ENCODE results near the gene KAZN. TPM values are rescaled to one million over a fixed set of nuclear protein-coding genes. Genes with fewer than 3 reads are reported as not detected.

The KAZN gene
- total and polyA plus RNA-seq, 9 donors: 5.1 to 17.4 (median 14.3) TPM

GRCh38 chr1:14759042-14759818, 160.7 kb downstream of the KAZN start:
- no peak overlapping the region for H3K4me3 ChIP-seq (ENCODE audit: low read length)
- no peaks in the 10 kb centered on the region for H3K9me3 ChIP-seq (replicated peaks; ENCODE audit: control insufficient read depth, low read depth, low read length)
- no peaks in the 10 kb centered on the region for H3K27me3 ChIP-seq (ENCODE audit: control insufficient read depth, insufficient read depth, low read length)
- no peak for DNase-seq
- no peaks in the 10 kb centered on the region for H3K36me3 ChIP-seq (ENCODE audit: control insufficient read depth, insufficient read depth, low read length)
- no peak overlapping the region for H3K27ac ChIP-seq (ENCODE audit: low read length)
- H3K4me1 ChIP-seq (ENCODE audit: control insufficient read depth, insufficient read depth, low read length): no peaks in the 10 kb centered on the region
- 77% methylated on average over 6 of the region's 15 CpGs for WGBS (ENCODE audit: insufficient coverage)

GRCh38 chr1:14759843-14760242, 161.4 kb downstream of the KAZN start:
- H3K36me3 ChIP-seq (ENCODE audit: control insufficient read depth, insufficient read depth, low read length): no peaks in the 10 kb centered on the region
- no peak for DNase-seq
- no peak overlapping the region for H3K4me3 ChIP-seq (ENCODE audit: low read length)
- H3K27ac ChIP-seq (ENCODE audit: low read length): no peak overlapping the region
- no peaks in the 10 kb centered on the region for H3K9me3 ChIP-seq (replicated peaks; ENCODE audit: control insufficient read depth, low read depth, low read length)
- H3K4me1 ChIP-seq (ENCODE audit: control insufficient read depth, insufficient read depth, low read length): no peaks in the 10 kb centered on the region
- 90% methylated on average over 5 of the region's 7 CpGs for WGBS (ENCODE audit: insufficient coverage)
- no peaks in the 10 kb centered on the region for H3K27me3 ChIP-seq (ENCODE audit: control insufficient read depth, insufficient read depth, low read length)

GRCh38 chr1:14760780-14761179, 162.3 kb downstream of the KAZN start:
- Histone ChIP-seq H3K36me3 (ENCODE audit: control insufficient read depth, insufficient read depth, low read length) (no peaks in the 10 kb centered on the region), H3K27ac (ENCODE audit: low read length) (no peak overlapping the region), H3K27me3 (ENCODE audit: control insufficient read depth, insufficient read depth, low read length) (no peaks in the 10 kb centered on the region), H3K9me3 (replicated peaks; ENCODE audit: control insufficient read depth, low read depth, low read length) (no peaks in the 10 kb centered on the region), H3K4me1 (ENCODE audit: control insufficient read depth, insufficient read depth, low read length) (no peaks in the 10 kb centered on the region), H3K4me3 (ENCODE audit: low read length) (no peak overlapping the region)
- DNase-seq: no peak
- WGBS (ENCODE audit: insufficient coverage): 93% methylated on average over 1 of the region's 5 CpGs

- WGBS (ENCODE audit: insufficient coverage): 54% methylated on average over 4 of the region's 9 CpGs
- Histone ChIP-seq H3K9me3 (replicated peaks; ENCODE audit: control insufficient read depth, low read depth, low read length) (no peaks in the 10 kb centered on the region), H3K27me3 (ENCODE audit: control insufficient read depth, insufficient read depth, low read length) (no peaks in the 10 kb centered on the region), H3K4me1 (ENCODE audit: control insufficient read depth, insufficient read depth, low read length) (no peaks in the 10 kb centered on the region), H3K4me3 (ENCODE audit: low read length) (no peak overlapping the region), H3K36me3 (ENCODE audit: control insufficient read depth, insufficient read depth, low read length) (no peaks in the 10 kb centered on the region), H3K27ac (ENCODE audit: low read length) (no peak overlapping the region)
- no peak for DNase-seq
Measured at GRCh38 chr1:14761291-14762153, 163.0 kb downstream of the KAZN start.

- no peak overlapping the region for H3K27ac ChIP-seq (ENCODE audit: low read length)
- no peaks in the 10 kb centered on the region for H3K36me3 ChIP-seq (ENCODE audit: control insufficient read depth, insufficient read depth, low read length)
- no peaks in the 10 kb centered on the region for H3K4me1 ChIP-seq (ENCODE audit: control insufficient read depth, insufficient read depth, low read length)
- 75% methylated on average over 5 of the region's 7 CpGs for WGBS (ENCODE audit: insufficient coverage)
- H3K4me3 ChIP-seq (ENCODE audit: low read length): no peak overlapping the region
- H3K27me3 ChIP-seq (ENCODE audit: control insufficient read depth, insufficient read depth, low read length): no peaks in the 10 kb centered on the region
- no peaks in the 10 kb centered on the region for H3K9me3 ChIP-seq (replicated peaks; ENCODE audit: control insufficient read depth, low read depth, low read length)
- no peak for DNase-seq
Measured at GRCh38 chr1:14763977-14764376, 165.5 kb downstream of the KAZN start.

DNA sequence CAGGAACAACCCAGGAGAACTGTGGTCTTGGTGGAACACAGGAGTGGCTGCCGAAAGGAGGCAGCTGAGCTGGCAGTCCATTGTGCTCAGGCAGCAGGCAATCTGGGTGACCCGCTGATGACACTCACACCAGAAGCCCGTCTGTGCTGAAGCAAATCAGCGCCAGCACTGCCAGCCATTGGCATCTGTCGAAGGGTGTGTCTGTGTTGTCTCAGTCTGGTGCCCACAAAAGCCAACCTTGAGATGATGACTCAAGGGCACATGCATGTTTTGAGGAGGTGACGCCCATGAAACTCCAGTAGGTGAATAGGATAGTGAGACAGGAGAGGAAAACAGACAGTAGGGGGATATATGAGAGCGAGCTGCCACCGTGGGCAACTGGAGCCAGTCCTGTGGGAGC, 167.3 kb downstream of the KAZN start:
- Histone ChIP-seq H3K4me3 (ENCODE audit: low read length) (no peak overlapping the region), H3K27ac (ENCODE audit: low read length) (no peak overlapping the region), H3K36me3 (ENCODE audit: control insufficient read depth, insufficient read depth, low read length) (no peaks in the 10 kb centered on the region), H3K9me3 (replicated peaks; ENCODE audit: control insufficient read depth, low read depth, low read length) (no peaks in the 10 kb centered on the region), H3K27me3 (ENCODE audit: control insufficient read depth, insufficient read depth, low read length) (no peaks in the 10 kb centered on the region), H3K4me1 (ENCODE audit: control insufficient read depth, insufficient read depth, low read length) (no peaks in the 10 kb centered on the region)
- 91% methylated on average over 8 of the region's 8 CpGs for WGBS (ENCODE audit: insufficient coverage)
- DNase-seq: no peak

DNA sequence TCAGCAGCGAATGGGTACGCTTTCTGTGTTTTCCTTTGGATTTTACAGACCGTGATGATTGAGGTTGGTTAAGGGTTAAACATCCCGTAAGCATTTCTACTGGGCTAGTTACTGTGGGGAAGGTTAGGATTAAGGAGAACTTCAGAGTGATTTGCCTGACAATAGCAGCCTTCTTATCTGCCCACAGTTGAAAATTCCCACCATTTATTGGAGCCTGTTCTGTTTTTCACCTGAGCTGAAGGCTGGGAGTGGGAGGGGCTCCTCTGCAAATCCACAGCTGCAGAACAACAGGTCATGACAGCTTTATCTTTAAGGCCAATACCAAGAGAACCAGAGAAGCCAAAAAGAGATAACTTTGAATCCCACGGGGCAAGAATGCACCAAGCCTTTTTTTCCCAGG, 168.6 kb downstream of the KAZN start:
- Histone ChIP-seq H3K27ac (ENCODE audit: low read length) (no peak overlapping the region), H3K9me3 (replicated peaks; ENCODE audit: control insufficient read depth, low read depth, low read length) (no peaks in the 10 kb centered on the region), H3K4me3 (ENCODE audit: low read length) (no peak overlapping the region), H3K27me3 (ENCODE audit: control insufficient read depth, insufficient read depth, low read length) (no peaks in the 10 kb centered on the region), H3K36me3 (ENCODE audit: control insufficient read depth, insufficient read depth, low read length) (no peaks in the 10 kb centered on the region), H3K4me1 (ENCODE audit: control insufficient read depth, insufficient read depth, low read length) (no peaks in the 10 kb centered on the region)
- no peak for DNase-seq
- 90% methylated on average over 3 of the region's 5 CpGs for WGBS (ENCODE audit: insufficient coverage)

GRCh38 chr1:14768582-14769304, 170.3 kb downstream of the KAZN start:
- Histone ChIP-seq H3K9me3 (replicated peaks; ENCODE audit: control insufficient read depth, low read depth, low read length) (no peaks in the 10 kb centered on the region), H3K27me3 (ENCODE audit: control insufficient read depth, insufficient read depth, low read length) (no peaks in the 10 kb centered on the region), H3K36me3 (ENCODE audit: control insufficient read depth, insufficient read depth, low read length) (no peaks in the 10 kb centered on the region), H3K4me3 (ENCODE audit: low read length) (no peak overlapping the region), H3K27ac (ENCODE audit: low read length) (no peak overlapping the region), H3K4me1 (ENCODE audit: control insufficient read depth, insufficient read depth, low read length) (no peaks in the 10 kb centered on the region)
- DNase-seq: no peak
- WGBS (ENCODE audit: insufficient coverage): 100% methylated on average over 2 of the region's 6 CpGs

DNA sequence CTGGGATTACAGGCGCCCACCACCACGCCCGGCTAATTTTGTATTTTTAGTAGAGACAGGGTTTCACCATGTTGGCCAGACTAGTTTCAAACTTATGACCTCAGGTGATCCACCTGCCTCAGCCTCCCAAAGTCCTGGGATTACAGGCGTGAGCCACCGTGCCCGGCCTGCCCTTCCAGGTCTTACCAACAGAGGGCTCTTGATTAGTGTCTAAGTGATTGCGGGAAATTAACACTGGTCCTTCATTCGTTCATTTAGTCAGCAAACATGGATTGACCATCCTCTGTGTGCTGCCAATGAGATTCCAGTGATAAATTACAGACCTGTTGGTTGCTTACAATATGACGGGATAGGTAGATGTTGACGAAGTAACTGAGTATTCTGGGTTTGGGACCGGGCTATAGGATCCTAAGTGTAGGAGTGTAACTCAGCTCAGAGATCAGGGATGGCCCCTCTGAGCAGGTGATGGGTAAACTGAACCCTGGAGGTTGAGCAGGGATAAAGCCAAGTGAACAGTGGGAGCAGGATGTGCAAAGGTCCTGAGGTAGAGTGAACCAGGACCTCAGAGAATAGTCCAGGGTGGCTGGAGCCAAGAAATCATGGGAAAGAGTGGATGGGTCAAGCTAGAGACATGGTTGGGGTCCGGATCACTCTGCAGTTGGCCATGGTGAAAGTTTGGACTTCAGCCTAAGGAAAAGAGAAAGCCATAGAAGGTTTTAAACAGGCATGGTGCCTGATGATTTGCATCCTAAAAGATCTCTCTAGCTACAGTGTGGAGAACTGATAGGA, 171.2 kb downstream of the KAZN start:
- H3K36me3 ChIP-seq (ENCODE audit: control insufficient read depth, insufficient read depth, low read length): no peaks in the 10 kb centered on the region

More for the DNA sequence above, 171.2 kb downstream of the KAZN start:
- no peaks in the 10 kb centered on the region for H3K9me3 ChIP-seq (replicated peaks; ENCODE audit: control insufficient read depth, low read depth, low read length)
- H3K4me1 ChIP-seq (ENCODE audit: control insufficient read depth, insufficient read depth, low read length): no peaks in the 10 kb centered on the region
- DNase-seq: no peak
- no peak overlapping the region for H3K4me3 ChIP-seq (ENCODE audit: low read length)
- WGBS (ENCODE audit: insufficient coverage): 98% methylated on average over 11 of the region's 12 CpGs
- no peak overlapping the region for H3K27ac ChIP-seq (ENCODE audit: low read length)
- no peaks in the 10 kb centered on the region for H3K27me3 ChIP-seq (ENCODE audit: control insufficient read depth, insufficient read depth, low read length)
